ENCODE measurements around the gene KLRD1. TPM values are rescaled to one million over a fixed set of nuclear protein-coding genes. Genes with fewer than 3 reads are reported as not detected.

The KLRD1 gene
- total RNA-seq, 1 donor from 2014 or later, result 13.6 TPM

DNA sequence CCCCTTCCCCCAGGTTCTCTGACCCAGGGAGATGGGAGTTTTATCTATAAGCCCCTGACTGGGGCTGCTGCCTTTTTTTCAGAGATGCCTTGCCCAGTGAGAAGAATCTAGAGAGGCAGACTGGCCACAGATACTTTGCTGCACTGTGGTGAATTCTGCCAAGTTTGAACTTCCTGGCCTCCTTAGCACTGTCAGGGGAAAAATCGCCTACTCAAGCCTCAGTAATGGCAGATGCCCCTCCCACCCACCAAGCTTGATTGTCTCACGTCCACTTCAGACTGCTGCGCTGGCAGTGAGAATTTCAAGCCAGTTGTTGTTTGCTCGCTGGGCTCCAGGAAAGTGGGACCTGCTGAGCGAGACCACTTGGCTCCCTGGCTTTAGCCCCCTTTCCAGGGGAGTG, 50.5 kb downstream of the KLRD1 start:
- Histone ChIP-seq H3K27ac (no peak overlapping the region), H3K4me3 (no peak overlapping the region), H3K4me1 (peaks cover 4% of the 10 kb centered on the region), H3K27me3 (ENCODE audit: low read depth) (no peaks in the 10 kb centered on the region), H3K36me3 (no peaks in the 10 kb centered on the region), H3K9me3 (no peaks in the 10 kb centered on the region)
- ATAC-seq (no peak), DNase-seq (no peak)
- intact Hi-C loops (cut with DNase I), result no loop called here
- TF ChIP-seq CTCF (IDR thresholded peaks at IDR 0.05), result no peak

GRCh38 chr12:10358969-10359368, 51.3 kb downstream of the KLRD1 start:
- DNase-seq (no peak), ATAC-seq (no peak)
- Histone ChIP-seq H3K9me3 (no peaks in the 10 kb centered on the region), H3K36me3 (no peaks in the 10 kb centered on the region), H3K27me3 (ENCODE audit: low read depth) (no peaks in the 10 kb centered on the region), H3K4me3 (no peak overlapping the region), H3K4me1 (peaks cover 6% of the 10 kb centered on the region), H3K27ac (no peak overlapping the region)
- no peak for TF ChIP-seq CTCF (IDR thresholded peaks at IDR 0.05)
- intact Hi-C loops (cut with DNase I), result no loop called here

DNA sequence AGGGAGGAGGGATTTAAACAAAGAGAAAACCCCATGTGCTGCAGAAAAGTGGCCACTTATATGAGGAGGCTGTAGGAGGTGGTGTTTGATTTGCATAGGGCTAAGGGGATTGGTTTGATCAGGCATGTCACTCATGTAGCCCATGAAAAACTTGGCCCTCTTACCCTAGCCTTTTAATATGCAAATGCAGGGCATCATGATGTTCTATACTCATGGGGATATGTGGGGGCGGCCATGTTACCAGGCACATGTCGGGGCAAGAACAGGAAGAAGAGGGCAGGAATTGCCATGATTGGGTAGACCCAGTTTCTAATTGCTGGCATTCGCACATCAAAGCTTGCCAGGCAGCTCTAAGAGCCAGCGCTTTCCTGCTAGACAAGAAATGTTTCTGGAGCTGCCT, 53.4 kb downstream of the KLRD1 start:
- H3K27me3 ChIP-seq (ENCODE audit: low read depth), result no peaks in the 10 kb centered on the region
- no peaks in the 10 kb centered on the region for H3K9me3 ChIP-seq
- intact Hi-C loops (cut with DNase I), result no loop called here
- no peak overlapping the region for H3K4me3 ChIP-seq
- no peak overlapping the region for H3K27ac ChIP-seq
- H3K4me1 ChIP-seq, result peaks cover 15% of the 10 kb centered on the region
- DNase-seq (no peak), ATAC-seq (peak in 1 of 2 donors; percentile 14)
- H3K36me3 ChIP-seq, result no peaks in the 10 kb centered on the region
- TF ChIP-seq CTCF (IDR thresholded peaks at IDR 0.05), result no peak

GRCh38 chr12:10361622-10362021, 54.0 kb downstream of the KLRD1 start:
- Histone ChIP-seq H3K4me1 (peaks cover 21% of the 10 kb centered on the region), H3K36me3 (no peaks in the 10 kb centered on the region), H3K27ac (peak overlapping the region; percentile 21), H3K4me3 (no peak overlapping the region), H3K9me3 (no peaks in the 10 kb centered on the region), H3K27me3 (ENCODE audit: low read depth) (no peaks in the 10 kb centered on the region)
- intact Hi-C loops (cut with DNase I), result no loop called here
- no peak for ATAC-seq
- no peak for TF ChIP-seq CTCF (IDR thresholded peaks at IDR 0.05)
- DNase-seq, result no peak

DNA sequence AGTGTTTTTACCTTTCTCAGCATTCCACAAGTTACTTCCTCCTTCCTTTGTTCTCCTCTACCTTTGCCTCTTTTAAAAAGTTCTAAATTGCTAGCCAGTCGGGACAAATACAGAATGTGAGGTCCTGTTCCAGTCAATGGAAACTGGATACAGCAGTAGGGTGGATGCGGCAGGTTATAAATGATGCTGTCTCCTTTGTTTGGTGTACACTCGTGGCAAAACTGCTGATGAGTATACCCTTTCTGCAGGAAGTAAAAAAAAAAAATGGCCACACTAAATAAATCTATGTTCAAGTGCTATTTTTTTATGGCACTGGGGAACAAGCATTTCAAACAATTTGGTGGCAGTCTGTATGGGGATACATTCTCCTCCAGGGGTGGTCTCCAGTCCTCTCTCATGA, 54.7 kb downstream of the KLRD1 start:
- H3K4me1 ChIP-seq, result peaks cover 26% of the 10 kb centered on the region
- H3K9me3 ChIP-seq, result no peaks in the 10 kb centered on the region
- no peaks in the 10 kb centered on the region for H3K36me3 ChIP-seq
- peak overlapping the region; percentile 90 for H3K27ac ChIP-seq
- ATAC-seq, result no peak
- no peak for TF ChIP-seq CTCF (IDR thresholded peaks at IDR 0.05)
- DNase-seq, result no peak
- intact Hi-C loops (cut with DNase I), result no loop called here
- H3K27me3 ChIP-seq (ENCODE audit: low read depth), result no peaks in the 10 kb centered on the region
- no peak overlapping the region for H3K4me3 ChIP-seq

Data from lower lobe of right lung (tissue), 2 donors.